Esophagus squamous epithelium (tissue), 5 donors: ENCODE results near the gene ARHGAP26. TPM values are rescaled to one million over a fixed set of nuclear protein-coding genes. Genes with fewer than 3 reads are reported as not detected.

ENCODE experiments used
- DNase-seq: peaks from one replicate; lab custom pipeline; 2025; lab: John Stamatoyannopoulos, UW
- H3K27ac ChIP-seq, 4 donors: fragments of 200-600 bp; sonication (generic); one replicate each; pipeline ENCODE4 v1.5.1; 2016 to 2019; ENCODE audit warnings: mild to moderate bottlenecking in 1 of 4
- H3K27me3 ChIP-seq, 4 donors: fragments of 200-600 bp; sonication (generic); 1 replicate in 3 of 4; 2 replicates in 1 of 4; pipeline versions ENCODE4 v1.5.1 to v1.6.0; 2017 to 2021; ENCODE audit warnings: antibody characterized with exemption in 1 of 4
- H3K36me3 ChIP-seq, 3 donors: fragments of 200-600 bp; sonication (generic); one replicate each; pipeline ENCODE4 v1.5.1; 2016 to 2019
- H3K4me1 ChIP-seq, 3 donors: fragments of 200-600 bp; sonication (generic); one replicate each; pipeline ENCODE4 v1.5.1; 2017 to 2019
- H3K4me3 ChIP-seq, 4 donors: fragments of 200-600 bp; sonication (generic); 1 replicate in 3 of 4; 2 replicates in 1 of 4; pipeline ENCODE4 v1.5.1; 2016 to 2019; ENCODE audit warnings: mild to moderate bottlenecking in 2 of 4, moderate library complexity in 1 of 4
- H3K9me3 ChIP-seq, 3 donors: fragments of 200-600 bp; sonication (generic); one replicate each; pipeline ENCODE4 v1.5.1; 2016 to 2019
- CTCF ChIP-seq, 6 experiments: fragments of 450-650 bp in 4 of 6; fragments of 200-600 bp in 2 of 6; sonication (generic) in 2 of 6; IDR thresholded peaks; one replicate each; pipeline ENCODE4 v1.5.1; 2016 to 2019; ENCODE audit warnings: antibody characterized with exemption in 6 of 6, mild to moderate bottlenecking in 4 of 6, moderate library complexity in 4 of 6
- POLR2A ChIP-seq, 4 donors: fragments of 450-650 bp; IDR thresholded peaks; one replicate each; pipeline ENCODE4 v1.6.1; 2017; ENCODE audit warnings: antibody characterized with exemption in 4 of 4, mild to moderate bottlenecking in 4 of 4, moderate library complexity in 3 of 4
- WGBS, 2 donors: methylation state at CpG; one replicate each; pipeline ENCODE4 v1.1.5; 2018; 5-methylcytosine and 5-hydroxymethylcytosine counted together
- intact Hi-C: fragments of 100-400 bp; cut with DNase I; formaldehyde crosslinking; loops from one replicate; pipeline ENCODE4 v1.15.0; 2022
- total RNA-seq, 4 donors: library from RNA; depleted of rRNA; stranded (reverse); fragments of >200 nt; gene quantifications; one replicate each; pipeline ENCODE4 v1.1.0, GENCODE V29; 2016
- donor health status: DM: yes; HTN: yes; CAD: no.

The ARHGAP26 gene
- total RNA-seq, 4 donors from 2014 or later: 4.4 to 18.7 (median 15.4) TPM

GRCh38 chr5:143031781-143032580 lies 261.8 kb downstream of the ARHGAP26 start:
- H3K27ac ChIP-seq: no peak overlapping the region
- no peaks in the 10 kb centered on the region for H3K36me3 ChIP-seq
- no peak for TF ChIP-seq POLR2A (IDR thresholded peaks at IDR 0.05)
- TF ChIP-seq CTCF (IDR thresholded peaks at IDR 0.05): no peak
- H3K9me3 ChIP-seq: no peaks in the 10 kb centered on the region
- WGBS, 2 donors: 55 to 76% methylated on average over 12 to 13 of the region's 13 CpGs
- intact Hi-C loops: no loop called here
- DNase-seq: no peak
- no peak overlapping the region for H3K4me3 ChIP-seq
- peaks cover 0 to 26% (median 0%) of the 10 kb centered on the region in 3 donors for H3K4me1 ChIP-seq
- no peaks in the 10 kb centered on the region for H3K27me3 ChIP-seq

GRCh38 chr5:143032581-143032836 lies 262.3 kb downstream of the ARHGAP26 start:
- Histone ChIP-seq H3K27me3 (no peaks in the 10 kb centered on the region), H3K4me1 (peaks cover 0 to 26% (median 0%) of the 10 kb centered on the region in 3 donors), H3K36me3 (no peaks in the 10 kb centered on the region), H3K4me3 (no peak overlapping the region), H3K9me3 (no peaks in the 10 kb centered on the region), H3K27ac (no peak overlapping the region)
- intact Hi-C loops: no loop called here
- TF ChIP-seq CTCF (IDR thresholded peaks at IDR 0.05) (no peak), POLR2A (IDR thresholded peaks at IDR 0.05) (no peak)
- WGBS, 2 donors: 68 to 85% methylated on average over 1 of the region's 1 CpG
- no peak for DNase-seq

GRCh38 chr5:143033535-143034250 lies 263.5 kb downstream of the ARHGAP26 start:
- H3K27ac ChIP-seq: no peak overlapping the region
- intact Hi-C loops: no loop called here
- H3K27me3 ChIP-seq: no peaks in the 10 kb centered on the region
- peaks cover 0 to 26% (median 0%) of the 10 kb centered on the region in 3 donors for H3K4me1 ChIP-seq
- 34 to 40% methylated on average over 10 of the region's 10 CpGs for WGBS, 2 donors
- no peaks in the 10 kb centered on the region for H3K36me3 ChIP-seq
- TF ChIP-seq POLR2A (IDR thresholded peaks at IDR 0.05) (no peak), CTCF (IDR thresholded peaks at IDR 0.05) (peak in 1 of 6 experiments; percentile 23)
- H3K4me3 ChIP-seq: no peak overlapping the region
- no peak for DNase-seq
- H3K9me3 ChIP-seq: no peaks in the 10 kb centered on the region

- intact Hi-C loops: no loop called here
- TF ChIP-seq POLR2A (IDR thresholded peaks at IDR 0.05): no peak
- TF ChIP-seq CTCF (IDR thresholded peaks at IDR 0.05): no peak
- Histone ChIP-seq H3K27me3 (no peaks in the 10 kb centered on the region), H3K9me3 (no peaks in the 10 kb centered on the region), H3K4me3 (no peak overlapping the region), H3K27ac (no peak overlapping the region), H3K36me3 (no peaks in the 10 kb centered on the region), H3K4me1 (peaks cover 0 to 26% (median 0%) of the 10 kb centered on the region in 3 donors)
- WGBS, 2 donors: 68 to 76% methylated on average over 4 of the region's 4 CpGs
- DNase-seq: no peak
Measured at GRCh38 chr5:143036146-143036927, 266.2 kb downstream of the ARHGAP26 start.
